ENCODE measurements around the gene LACC1. TPM values are rescaled to one million over a fixed set of nuclear protein-coding genes. Genes with fewer than 3 reads are reported as not detected.

The LACC1 gene
- total RNA-seq, 1 donor from 2014 or later = 3.5 TPM

- no peak for DNase-seq (ENCODE audit: low read depth)
- TF ChIP-seq CTCF (conservative IDR thresholded peaks at IDR 0.05; ENCODE audit: low read depth, low read length) = no peak
- H3K4me3 ChIP-seq (ENCODE audit: low read depth, low read length) = no peak overlapping the region
Measured at GRCh38 chr13:43848001-43848649, 31.6 kb upstream of the LACC1 start.

GRCh38 chr13:43850873-43851272 lies 28.8 kb upstream of the LACC1 start:
- TF ChIP-seq CTCF (conservative IDR thresholded peaks at IDR 0.05; ENCODE audit: low read depth, low read length) = no peak
- H3K4me3 ChIP-seq (ENCODE audit: low read depth, low read length) = no peak overlapping the region
- no peak for DNase-seq (ENCODE audit: low read depth)

GRCh38 chr13:43852923-43853404 lies 26.7 kb upstream of the LACC1 start:
- H3K4me3 ChIP-seq (ENCODE audit: low read depth, low read length) = no peak overlapping the region
- TF ChIP-seq CTCF (conservative IDR thresholded peaks at IDR 0.05; ENCODE audit: low read depth, low read length) = no peak
- no peak for DNase-seq (ENCODE audit: low read depth)

- H3K4me3 ChIP-seq (ENCODE audit: low read depth, low read length) = no peak overlapping the region
- TF ChIP-seq CTCF (conservative IDR thresholded peaks at IDR 0.05; ENCODE audit: low read depth, low read length) = no peak
- no peak for DNase-seq (ENCODE audit: low read depth)
Measured at GRCh38 chr13:43861863-43862262, 17.8 kb upstream of the LACC1 start.

GRCh38 chr13:43864921-43865320 lies 14.8 kb upstream of the LACC1 start:
- DNase-seq (ENCODE audit: low read depth) = no peak
- no peak for TF ChIP-seq CTCF (conservative IDR thresholded peaks at IDR 0.05; ENCODE audit: low read depth, low read length)
- H3K4me3 ChIP-seq (ENCODE audit: low read depth, low read length) = no peak overlapping the region

GRCh38 chr13:43865892-43866291 lies 13.8 kb upstream of the LACC1 start:
- TF ChIP-seq CTCF (conservative IDR thresholded peaks at IDR 0.05; ENCODE audit: low read depth, low read length) = no peak
- no peak for DNase-seq (ENCODE audit: low read depth)
- H3K4me3 ChIP-seq (ENCODE audit: low read depth, low read length) = no peak overlapping the region

GRCh38 chr13:43872181-43872580 lies 7.5 kb upstream of the LACC1 start:
- DNase-seq (ENCODE audit: low read depth) = no peak
- no peak for TF ChIP-seq CTCF (conservative IDR thresholded peaks at IDR 0.05; ENCODE audit: low read depth, low read length)

More at GRCh38 chr13:43872181-43872580, 7.5 kb upstream of the LACC1 start:
- H3K4me3 ChIP-seq (ENCODE audit: low read depth, low read length) = no peak overlapping the region
